GM18526 (cell line): ENCODE measurements around the gene TSPO2.

ENCODE experiments used
- POLR2A ChIP-seq: IDR thresholded peaks from 3 replicates; pipeline ENCODE4 v1.6.1; 2011; ENCODE audit not compliant: insufficient read length; ENCODE audit errors: extremely low read depth

TSPO2 gene, protein sequence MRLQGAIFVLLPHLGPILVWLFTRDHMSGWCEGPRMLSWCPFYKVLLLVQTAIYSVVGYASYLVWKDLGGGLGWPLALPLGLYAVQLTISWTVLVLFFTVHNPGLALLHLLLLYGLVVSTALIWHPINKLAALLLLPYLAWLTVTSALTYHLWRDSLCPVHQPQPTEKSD

DNA sequence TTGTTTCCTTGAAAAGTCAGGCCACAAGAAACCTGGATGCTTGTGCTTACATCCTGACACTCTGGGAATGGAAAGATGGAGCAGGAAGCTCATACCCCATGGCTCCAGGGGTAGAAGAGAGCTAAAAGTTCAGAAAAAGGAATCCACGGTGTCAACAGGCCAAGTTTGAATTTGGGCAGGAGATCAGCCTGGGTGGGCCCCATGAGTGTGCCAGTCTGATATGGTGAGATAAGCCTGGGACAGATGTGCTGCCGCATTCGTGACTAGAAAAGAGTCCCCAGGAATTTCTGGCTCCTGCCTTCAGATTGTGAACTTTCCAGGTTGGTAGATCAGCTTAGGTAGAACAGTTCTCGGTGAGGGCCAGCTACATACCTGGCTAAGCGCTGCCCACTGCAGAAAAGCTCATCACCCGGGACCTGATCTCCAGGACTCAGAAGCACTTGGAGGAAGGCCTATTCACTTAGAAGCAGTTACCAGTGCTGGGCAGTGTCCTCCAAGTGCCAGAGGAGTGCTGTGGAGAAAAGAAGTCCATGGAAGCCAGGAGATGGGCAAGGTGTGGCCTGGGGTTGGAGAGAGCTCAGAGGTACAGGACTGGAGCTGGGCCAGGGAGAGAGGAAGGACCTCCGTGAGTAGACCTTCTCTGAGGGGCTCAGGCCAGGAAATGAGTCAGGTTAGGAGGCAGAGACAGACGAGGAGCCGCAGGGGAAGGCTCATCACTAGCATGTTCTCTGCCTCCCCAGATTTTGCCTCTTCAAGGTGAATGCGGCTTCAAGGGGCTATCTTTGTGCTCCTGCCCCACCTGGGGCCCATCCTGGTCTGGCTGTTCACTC is at the start of gene TSPO2:
TSS of gene TSPO2 (plus strand) at position 242 of the 830 bp plus-strand sequence. CDS start at position 761, 519 bp downstream.
- no peak for TF ChIP-seq POLR2A

DNA sequence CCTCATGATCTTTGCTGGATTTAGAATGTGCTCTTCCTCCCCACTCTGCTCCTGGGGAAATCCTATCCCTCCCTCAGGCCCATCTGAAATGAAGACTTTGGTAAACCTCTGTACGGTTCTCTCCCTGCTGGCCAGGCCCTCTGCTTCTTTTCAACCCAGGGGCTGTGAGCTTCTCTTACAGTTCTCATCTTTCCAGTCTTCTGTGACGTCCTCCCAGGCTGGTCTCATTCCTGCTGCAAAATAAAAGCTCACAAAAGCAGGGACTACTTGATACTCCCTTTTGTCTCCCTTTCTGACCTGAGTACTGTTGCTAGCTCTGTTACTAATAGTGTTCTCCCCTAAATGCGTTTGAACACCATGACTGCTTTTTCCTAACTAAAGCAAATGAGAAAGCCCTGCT is 49.5 kb upstream of the TSPO2 start:
- TF ChIP-seq POLR2A, result no peak

DNA sequence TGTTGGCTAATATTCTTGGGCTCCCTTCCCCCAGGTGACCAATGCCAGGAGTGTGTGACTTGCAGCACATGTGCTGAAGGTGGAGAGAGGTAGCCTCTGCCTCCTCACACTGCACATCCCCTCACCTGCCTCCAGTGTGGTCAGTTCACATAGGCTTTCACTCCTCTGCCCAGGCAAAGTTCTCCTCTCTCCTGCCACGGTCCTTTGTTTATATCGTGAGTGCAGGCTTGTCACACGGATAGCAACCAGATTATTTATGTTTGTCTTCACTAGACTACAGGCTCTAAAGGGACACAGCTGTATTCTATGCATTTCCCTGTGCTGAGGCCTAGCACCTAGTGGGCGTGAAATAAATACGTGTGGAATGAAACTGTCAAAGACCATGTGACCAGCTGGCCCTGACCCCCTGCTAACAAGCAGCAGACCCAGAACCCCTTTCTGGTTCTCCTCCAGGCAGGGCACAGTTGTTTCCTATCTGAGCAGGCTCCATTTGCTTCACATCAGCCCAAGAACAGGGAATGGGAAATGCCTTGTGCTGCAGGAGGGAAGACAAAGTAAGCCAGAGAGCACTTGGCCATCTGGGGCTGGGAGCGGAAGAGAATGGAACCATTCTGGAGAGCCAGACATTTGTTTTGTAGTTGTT is 45.6 kb upstream of the TSPO2 start:
- TF ChIP-seq POLR2A, result no peak

DNA sequence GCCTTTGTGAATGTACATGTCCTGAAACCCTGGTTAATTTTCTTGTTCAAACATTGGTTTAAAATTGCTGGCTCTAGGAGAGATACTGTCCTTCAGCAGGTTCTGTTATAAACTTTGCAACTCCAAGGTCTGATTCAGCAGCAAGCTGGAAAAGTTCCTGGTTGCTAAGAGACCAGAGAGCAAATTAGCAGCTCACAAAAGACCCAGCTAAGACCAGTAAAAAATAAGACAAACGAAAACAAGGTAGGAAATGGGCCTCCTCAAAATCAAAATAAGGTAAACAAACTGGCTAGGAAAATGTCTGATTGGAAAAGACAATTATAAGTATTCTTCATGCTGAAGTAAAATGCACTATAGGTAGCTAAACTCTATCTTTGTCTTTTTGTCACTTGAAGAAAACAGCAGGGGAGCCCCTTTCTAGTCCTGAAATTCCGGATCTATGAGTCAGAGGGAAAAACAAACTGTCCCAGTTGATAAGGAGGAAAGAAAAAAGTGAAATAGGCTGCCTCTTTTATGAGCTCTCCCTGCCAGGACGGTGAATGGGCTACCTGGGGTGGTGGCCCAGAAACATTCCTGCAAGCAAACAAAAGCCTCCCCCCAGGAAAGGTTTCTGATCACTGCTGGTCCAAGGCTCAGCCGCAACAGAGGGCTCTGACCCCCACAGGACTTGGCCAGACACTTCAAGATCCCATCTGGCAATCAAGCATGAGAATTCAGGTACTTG is 44.9 kb upstream of the TSPO2 start:
- no peak for TF ChIP-seq POLR2A

DNA sequence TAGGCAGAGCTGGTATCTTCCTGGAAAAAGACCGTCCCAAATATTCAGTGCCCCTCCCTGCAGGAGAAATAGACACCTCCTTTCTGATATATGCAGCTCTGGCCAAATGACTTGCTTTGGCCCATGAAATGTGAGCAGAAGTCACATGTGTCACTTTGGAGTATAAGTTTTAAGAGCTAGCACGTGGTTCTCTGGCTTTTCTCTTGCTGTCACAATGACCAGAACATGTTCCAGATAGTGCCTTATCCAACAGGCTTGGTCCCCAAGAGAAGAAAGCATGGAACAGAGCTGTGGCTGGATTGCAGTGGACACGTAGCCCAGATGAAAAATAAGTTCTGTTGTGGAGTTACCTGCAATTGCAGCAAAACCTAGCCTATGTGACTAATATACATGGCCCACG is 43.6 kb upstream of the TSPO2 start:
- TF ChIP-seq POLR2A, result no peak

DNA sequence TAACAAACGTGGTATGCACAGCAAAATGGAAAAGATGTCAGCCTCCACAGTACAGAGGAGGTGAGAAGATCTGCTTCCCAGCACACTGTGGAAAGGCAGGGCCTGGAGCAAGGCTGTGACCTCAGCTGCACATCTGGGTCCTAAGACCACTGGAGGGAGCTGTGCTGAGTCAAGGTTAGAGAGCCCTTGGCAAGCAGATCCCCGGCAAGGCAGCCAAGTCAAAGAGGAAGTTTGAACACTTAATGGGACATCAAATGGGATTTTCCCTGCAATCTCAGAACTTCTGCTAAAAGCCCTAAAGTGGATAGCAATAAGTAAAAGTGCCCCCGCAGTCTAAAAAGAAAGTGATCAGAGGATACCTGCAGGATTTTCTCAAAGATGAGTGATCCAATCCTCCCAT is 42.7 kb upstream of the TSPO2 start:
- no peak for TF ChIP-seq POLR2A

DNA sequence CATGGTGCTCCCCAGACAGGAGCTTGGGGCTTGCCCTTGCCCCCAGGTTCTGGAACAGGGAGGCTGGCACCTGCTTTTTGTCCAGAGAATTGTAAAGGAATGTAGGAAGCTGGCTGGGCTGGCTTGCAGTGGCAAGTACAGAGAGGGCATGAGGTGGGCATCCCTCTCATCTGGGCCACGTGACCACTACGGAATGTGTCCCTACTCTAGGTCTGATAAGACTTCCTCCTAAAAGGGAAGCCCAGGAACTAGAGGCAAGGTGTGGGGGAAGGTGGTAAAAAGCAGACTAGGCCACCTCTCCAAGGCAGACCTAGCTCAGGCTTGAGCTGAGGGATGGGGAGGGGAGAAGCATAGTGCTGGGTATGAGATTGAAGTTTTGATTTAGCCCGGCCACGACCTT is 42.0 kb upstream of the TSPO2 start:
- no peak for TF ChIP-seq POLR2A

DNA sequence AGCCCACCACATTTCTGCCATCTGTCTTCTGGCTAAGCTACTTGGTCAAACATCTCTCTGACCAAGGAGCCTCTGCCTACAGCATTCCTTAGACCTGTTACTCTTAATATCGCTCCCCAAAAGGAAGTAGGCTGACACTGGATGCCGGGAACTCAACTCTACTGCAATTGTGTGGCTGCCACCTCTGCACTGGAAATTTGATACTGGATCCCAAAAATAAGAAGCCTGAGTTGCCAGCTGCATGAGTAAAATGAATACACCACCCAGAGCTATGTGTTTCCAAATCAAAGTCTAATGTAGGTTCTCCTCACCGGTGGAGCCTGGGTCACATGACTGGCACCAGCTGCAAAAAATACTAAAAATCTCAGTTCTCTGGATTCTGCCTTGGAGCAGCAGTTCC is 40.1 kb upstream of the TSPO2 start:
- TF ChIP-seq POLR2A, result no peak

DNA sequence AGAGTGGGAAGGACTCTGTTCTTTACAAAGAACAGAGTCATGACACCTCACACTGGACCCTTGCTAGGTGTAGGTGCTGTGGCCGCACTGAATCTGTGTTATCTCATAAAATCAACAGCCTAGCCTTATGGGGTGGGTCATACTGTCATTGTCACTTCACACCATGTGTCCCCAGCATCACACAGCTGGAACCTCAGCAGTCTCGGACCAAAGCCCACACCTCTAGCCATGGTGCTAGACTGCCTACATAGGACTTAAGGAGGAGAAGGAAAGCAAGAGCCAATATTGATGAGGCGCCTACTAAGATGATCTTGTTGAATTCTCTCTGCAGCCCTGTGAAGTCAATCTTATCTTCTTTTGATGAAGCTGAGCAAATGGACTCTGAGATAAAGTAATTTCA is 34.3 kb upstream of the TSPO2 start:
- TF ChIP-seq POLR2A, result no peak

DNA sequence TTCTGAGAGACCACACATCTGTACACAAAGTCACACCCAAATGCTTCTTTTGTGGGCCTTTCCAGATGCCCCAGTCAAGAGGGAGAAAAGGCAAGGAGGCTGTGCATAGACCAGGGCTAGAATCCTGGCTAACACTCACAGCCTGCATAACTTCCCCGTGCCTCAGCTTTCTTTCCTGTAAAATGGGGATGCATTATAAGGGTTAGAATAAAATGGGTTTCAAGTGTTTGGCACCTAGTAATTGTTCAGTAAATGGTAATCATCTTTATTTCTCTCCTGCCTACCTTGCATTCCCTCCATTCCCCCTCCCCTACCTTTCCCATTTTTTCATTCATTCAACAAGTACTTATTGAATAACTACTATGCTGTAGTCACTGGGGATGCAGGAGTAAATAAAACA is 32.6 kb upstream of the TSPO2 start:
- no peak for TF ChIP-seq POLR2A

DNA sequence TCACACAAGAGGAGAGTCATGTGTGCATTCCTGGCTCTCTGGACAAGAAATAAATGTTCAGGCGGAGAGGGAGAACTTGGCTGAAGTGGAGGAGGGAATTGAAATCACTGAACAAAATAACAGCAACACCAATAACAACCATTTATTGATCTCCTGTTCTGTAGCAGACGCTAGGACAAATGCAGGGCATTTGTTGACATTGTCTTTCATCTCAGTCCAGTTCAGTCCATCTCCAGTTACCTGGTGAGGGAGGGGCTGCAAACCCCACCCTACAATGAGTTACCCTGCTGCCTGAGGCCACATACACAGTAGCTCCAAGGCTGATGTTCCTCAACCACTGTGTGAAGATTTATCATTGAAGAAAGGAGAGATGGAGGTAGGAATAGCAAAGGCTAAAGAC is 30.6 kb upstream of the TSPO2 start:
- TF ChIP-seq POLR2A, result no peak

DNA sequence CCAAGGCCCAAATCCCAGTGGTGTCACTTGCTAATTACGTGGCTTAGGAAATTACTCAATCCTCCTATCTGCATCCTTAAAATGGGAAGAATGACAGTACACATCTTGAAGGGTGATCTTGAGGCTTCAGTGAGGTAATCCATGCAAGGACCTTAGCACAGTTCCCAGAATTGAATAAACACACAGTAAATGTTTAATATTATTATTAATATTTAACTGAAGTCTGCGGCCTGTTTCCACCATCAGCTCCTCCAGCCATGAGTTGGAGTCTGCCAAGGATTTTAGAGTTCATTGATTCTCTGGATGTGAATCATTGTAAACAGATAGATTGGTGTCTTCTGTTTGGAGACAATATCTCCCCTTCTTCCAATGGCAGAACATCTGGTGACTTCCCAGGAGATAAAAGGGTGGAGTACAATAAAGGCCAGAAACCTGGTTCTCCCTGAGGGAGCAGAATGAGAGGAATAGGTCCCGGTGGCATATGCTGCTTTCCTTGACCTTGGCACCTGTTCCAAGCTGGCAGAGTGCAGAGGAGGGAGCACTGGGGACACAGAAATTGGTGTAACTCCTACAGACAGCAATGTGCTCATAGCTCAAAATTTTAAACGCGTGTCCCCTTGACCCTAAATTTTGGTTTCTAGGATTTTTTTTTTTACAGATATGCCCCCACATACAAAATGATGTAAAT is 28.7 kb upstream of the TSPO2 start:
- TF ChIP-seq POLR2A, result no peak

DNA sequence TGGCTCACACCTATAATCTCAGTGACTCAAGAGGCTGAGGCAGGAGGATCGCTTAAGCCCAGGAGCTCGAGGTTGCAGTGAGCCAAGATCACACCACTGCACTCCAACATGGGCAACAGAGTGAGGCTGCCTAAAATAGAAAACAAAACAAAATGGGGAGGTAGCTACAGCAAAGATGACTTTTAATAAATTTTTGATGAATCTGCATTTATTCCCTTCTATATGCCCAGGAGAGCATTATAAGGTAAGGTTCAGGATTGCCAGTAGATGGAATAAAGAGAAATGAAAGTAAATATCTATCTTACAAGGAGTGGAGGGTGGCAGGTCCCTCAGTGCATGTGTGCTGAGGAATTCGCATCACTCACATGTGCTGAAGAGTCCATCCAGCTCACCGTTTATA is 27.5 kb upstream of the TSPO2 start:
- no peak for TF ChIP-seq POLR2A

DNA sequence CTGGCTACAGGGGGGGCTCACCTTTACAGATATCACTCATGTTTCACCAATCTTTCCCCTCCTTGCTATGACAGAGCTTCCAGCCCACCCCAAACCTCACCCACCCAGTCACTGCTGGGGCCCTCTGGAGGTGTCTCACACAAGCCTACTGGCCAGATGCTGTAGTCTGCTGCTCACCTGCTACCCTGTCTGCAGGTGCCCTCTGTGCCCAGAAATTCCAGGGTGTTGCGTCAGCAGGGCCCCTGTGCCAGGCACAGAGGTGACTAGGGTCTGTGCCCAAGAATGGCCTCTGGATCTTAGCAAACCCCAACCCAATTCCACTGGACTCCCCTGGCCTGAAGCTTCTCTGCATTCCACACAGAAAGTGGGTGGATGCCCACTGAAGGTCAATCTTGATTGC is 24.6 kb upstream of the TSPO2 start:
- TF ChIP-seq POLR2A, result no peak

DNA sequence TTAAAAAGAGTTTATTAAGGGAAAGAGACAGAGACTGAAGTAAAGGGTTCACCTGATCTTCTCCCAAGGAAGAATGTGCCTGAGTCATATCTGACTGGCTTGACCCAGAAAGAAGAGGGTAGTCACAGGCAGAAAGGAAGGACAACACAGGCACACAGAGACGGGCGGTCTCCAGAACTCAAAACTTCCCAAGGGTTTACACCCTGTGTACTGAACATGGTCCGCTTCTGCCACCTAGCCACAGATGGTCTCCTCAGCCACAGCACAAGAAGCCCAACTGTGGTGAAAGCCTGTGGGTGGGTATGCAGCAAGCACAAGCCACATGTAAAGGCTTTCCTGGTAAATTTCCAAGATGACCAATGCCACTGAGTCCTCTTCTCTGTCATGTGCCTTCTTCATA is 20.4 kb upstream of the TSPO2 start:
- no peak for TF ChIP-seq POLR2A
